GM21619 (cell line): ENCODE results near the gene LPP.

Source experiments
- ATAC-seq: cut with Tn5 transposase; IDR thresholded peaks from one replicate; pipeline ENCODE4 v1.9.1; 2021; ENCODE audit not compliant: unreplicated experiment

LPP gene

GRCh38 chr3:188244395-188244861 lies 90.5 kb downstream of the LPP start:
- ATAC-seq: no peak

DNA sequence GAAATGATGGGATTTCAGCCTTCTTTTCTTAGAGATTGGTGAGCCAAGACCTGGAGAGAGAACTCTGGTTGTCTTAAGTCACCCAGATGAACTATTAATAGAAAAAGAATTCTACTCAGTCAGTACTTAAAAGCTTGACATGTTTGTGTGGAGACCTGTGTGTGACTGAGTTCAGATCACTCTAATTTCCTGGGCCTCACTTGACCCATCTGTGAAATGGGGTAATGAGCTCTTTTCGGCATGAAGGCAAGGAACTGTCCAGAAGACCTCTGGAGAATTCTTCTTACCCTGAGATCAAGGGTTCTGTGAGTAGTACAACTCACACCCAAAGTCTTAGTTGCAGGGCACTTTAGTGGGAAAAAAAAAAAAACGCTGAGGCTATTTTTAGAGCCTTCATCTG lies 92.9 kb downstream of the LPP start:
- ATAC-seq: no peak

DNA sequence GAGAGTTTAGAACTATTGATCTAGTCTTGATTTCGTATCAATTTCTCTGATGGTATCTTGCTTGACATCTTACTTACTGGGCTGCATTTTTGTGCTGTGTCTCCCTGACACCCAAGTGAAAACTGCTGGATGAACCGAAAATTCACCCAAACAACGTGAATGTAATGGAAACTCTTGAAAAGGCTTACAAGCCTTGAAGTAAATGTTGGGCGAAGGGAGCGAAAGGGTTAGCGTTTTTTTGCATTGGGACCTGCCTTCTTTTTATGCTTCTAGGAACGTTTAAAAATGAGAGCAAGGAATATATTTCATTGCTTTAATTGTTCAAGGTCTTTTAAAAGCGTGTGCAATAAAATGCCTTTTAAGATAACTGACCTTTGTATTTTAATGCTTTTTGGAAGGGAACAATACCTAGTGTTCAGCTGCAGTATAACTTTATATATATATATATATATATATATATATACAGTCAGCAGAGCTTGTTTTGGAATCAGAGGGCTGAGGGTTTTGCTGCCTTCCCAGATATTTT lies 94.1 kb downstream of the LPP start:
- ATAC-seq: no peak

- ATAC-seq: no peak
Observed at GRCh38 chr3:188253123-188253793, 99.3 kb downstream of the LPP start.

DNA sequence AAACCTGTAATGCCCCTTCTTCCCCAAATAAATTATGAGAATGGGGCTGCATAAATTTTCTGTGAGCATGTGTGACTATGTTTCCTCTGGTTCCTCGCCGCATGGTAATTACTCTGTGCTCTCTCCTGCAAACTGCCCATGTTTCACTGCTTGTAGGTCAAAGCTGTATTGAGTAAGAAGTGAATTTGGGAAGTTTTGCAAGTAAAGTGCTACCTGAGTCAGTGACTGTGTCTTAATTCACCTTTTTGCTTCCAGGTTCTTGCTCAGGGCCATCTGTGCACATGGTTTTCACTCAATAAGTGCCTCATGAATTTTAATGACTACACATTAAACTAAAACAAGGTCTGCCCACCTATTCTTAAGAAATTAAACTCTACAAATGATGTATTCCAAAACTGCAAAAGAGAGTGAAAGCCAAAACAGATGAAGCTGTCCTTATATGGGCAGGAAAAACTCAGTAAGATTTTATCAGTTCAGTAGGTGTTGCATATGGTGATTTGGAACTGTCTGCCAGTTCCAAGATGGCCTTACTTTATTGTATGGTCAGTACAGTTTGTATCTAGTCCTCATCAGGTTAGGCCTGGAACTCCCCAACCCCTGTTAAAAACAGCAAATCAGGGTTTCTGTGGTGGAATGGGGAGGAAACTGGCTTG lies 100.0 kb downstream of the LPP start:
- no peak for ATAC-seq

DNA sequence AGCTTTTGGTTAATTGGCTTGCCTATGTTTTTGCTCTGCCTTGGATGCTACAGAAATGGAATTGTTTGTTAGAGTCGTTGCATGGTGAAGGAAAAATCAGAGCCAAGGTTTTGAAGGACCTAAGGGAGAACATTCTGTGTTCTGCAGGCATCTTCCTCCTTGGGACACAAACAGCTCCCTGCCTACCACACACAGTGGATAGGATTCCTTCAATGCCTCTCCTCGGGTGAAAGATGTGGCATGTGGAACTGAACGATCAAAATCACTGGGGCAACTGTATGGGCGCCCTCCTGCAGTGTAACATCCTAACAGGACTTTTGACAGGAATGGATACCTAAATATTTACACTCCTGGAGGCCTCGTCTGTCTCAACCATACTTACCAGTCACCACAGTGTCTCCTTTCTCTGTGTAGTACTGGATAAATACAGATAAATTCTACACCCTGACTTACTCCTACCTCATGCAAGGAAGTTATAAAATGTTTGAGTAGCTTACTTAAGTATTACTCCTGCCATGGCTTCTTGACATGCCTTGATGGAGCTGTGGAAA lies 100.6 kb downstream of the LPP start:
- no peak for ATAC-seq

DNA sequence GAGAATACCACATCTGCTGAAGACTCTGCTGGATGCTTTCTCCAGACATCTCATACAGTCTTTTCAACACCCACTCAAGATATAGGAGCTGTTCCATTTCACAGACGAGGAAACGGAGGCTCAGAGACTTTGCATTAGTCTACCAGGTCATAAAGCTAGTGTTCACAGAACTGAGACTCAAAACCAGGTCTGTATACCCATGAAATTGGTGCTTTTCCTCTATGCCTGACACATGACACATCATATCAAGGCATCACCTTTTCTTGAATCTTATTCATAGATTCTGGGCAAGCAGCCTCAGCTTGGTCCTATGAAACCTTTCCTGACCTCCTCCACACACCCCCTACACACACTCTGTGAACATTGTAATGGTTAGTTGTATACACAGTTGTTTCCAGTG lies 101.2 kb downstream of the LPP start:
- no peak for ATAC-seq

DNA sequence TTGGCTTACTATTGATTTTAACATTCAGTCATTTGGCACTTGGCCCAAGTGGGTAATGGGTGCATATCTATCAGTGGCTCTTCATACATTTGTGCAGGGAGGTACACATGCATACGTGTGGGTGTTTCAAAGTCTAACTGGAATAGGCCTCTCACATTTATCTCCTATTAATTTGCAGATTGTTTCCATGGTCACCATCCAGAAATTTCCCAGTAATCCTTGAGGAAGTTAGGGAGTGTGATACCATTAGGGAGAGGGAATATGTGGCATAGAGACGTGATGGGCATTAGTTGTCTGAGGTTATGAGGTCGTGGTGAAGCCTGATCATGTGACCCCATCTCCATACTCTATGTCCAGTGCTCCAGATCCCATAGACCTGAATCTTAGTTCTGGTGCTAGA lies 102.8 kb downstream of the LPP start:
- ATAC-seq: no peak

DNA sequence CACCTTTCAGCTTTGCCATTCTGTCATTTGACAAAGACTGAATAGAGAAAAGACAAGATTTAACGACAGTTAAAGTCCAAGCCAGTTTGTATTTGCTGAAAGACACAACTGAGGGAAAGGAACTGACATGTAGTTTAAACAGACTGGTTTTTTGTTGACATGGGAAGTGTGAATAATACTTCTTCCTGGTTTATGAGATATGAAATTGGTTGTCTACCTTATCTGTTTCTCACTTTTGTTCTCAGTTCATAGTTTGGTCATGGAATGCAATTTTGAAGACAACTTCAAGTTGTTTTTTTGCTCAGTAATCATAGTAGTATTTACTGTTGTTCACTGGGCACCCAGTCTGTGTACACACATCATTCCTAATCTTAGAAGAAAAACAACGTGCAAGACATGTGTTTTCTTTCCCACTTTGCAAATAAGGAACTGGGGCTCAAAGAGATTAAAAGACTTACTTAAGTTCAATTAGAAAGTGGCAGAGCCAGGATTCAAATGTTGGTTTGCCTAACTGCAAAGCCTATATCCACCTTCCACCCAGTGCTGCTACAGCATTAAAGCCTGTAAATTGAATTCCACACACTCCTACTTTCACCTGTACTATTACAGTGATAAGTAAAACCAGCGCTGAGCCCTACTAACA lies 103.5 kb downstream of the LPP start:
- ATAC-seq: no peak

- no peak for ATAC-seq
Observed at GRCh38 chr3:188259191-188259590, 105.2 kb downstream of the LPP start.

DNA sequence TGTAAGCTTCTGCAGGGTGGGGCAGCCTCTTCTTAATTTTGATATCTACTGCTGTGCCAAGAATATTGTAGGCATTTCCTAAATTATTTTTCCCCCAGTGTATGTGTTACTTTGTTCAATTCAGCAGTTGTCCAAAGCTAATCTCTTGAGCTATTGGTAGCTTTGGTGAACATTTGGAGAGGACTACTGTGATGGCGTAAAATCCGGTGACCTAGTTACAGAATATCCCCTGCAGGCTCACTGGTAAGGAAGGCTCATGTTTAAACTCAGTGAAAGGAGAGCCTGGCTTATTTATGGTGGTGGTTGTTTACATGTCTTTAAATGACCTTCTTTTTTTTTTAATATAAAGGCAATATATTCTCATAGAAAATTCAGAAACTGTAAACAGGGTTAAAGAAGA lies 105.6 kb downstream of the LPP start:
- ATAC-seq: no peak

GRCh38 chr3:188261011-188261410 lies 107.1 kb downstream of the LPP start:
- ATAC-seq: no peak

- ATAC-seq: no peak
Observed at GRCh38 chr3:188262488-188262887, 108.5 kb downstream of the LPP start.

GRCh38 chr3:188262913-188263683 lies 109.1 kb downstream of the LPP start:
- ATAC-seq: no peak

DNA sequence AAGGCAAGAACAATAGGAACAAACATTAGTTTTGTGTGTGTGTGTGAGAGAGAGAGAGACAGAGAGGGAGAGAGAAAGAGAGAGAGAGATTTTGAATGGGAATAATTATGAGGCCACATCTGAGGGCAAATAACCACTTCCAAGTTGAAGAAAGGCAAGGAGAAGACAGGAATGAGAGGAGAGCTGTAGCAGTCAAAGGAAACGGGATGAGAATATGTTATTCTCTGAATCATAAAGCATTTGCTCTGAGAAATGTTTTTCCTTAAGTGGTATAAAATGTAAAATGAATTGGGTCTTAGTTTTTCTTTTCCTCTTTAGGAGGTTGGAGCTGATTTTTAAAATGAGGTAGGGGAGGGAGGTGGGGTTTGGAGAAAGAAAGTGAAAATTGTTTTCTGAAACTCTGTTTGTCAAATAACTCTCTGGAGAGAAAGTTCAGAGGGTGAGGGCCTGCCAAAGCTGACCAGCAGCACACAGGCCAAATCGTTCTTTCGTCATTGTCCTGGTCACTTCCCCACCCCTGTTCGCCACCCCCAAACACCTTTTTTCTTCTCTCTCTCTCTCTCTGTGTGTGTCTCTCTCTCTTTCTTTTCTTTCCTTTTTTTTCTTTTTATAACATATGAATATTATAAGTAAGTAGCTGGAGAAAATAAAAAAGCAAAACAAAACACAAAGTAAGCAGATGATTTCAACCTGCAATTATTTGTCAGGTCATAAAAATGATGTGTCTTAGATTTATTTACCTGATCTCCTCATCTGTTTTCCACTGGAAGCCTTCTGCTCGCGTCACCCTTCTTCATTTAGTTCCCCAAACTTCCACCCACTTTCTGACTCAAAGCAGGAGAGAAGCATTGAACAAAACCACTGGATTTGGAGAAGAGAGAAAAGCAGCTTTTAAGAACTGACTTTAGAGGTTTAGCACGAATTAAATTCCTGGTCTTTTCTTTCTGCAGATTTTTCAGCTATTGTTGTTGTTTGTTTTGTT lies 110.6 kb downstream of the LPP start:
- no peak for ATAC-seq

DNA sequence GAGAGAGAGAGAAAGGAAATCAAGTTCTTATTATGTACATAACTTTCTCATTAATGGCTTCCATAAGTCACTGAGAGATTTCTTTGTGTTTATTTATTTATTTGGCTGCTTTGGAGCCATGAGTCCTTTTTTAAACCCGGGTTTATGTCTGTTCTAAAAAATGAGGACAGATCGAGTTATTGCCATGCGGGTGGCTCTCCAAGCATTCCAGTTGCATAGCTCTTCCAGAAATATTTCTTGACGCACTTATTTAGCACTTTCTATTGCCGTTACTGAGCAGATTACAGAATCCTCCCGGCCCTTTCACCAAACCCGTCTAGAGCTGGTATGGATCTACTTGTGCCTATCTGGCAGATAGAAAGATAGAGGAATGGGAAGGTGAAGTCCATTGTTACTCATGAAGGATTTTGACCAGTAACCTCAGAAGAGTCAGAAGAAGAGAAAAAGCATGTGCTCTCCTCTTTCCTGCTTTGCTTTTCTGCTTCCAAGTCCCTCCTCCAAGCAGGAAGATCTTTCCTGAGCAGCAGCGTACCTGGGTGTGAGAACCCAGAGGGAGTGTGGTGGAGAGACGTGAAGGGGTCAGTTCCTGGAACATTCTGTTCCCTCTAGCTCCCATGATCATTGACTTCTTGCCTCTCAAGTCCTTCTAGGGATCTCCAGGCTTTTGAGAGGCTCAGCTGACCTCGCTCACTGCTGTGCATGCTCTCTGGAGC lies 112.8 kb downstream of the LPP start:
- ATAC-seq: no peak

DNA sequence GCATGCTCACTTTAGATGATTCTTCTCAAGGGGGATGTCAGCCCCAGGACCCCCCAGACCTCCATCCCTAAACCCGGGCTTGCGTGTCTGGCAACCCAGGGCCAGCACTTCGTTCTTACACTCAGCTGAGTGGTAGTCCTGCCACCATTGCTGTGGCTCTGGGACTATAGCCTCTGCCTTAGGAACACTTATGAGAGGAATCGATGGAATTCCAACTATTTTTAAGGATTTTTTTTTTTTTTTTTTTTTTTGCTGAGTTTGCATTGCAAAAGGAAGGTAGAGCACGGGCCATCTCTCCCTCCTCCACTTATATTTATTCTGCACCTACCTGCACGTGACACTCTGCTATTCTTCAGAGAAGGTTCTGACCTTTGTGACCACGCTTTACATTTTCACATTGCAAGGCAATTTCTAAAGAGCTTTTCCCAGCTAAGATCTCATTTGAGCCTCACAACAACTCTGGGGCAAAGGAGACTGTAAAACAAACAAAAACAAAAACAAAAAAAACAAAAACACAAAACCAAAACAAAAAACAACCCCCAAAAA lies 113.9 kb downstream of the LPP start:
- ATAC-seq: no peak

GRCh38 chr3:188268336-188268735 lies 114.4 kb downstream of the LPP start:
- no peak for ATAC-seq

DNA sequence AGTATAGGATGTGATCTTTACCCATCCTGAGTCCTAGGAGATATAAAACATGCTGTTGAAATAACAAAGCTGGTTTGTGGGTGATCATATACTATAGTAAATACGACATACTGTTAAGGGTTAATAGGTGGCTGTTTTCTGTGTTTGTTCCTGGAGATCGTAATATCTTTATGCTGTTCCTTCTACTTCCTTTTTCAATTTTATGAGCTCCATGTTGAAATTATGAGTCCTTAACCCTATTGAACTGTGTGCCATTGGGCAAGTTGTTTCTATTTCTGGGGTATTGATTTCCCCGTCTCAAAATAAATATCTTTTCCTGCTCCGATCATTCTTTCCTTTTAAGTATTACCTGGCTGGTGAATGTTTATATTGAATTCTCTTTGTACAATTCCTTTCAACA lies 115.1 kb downstream of the LPP start:
- no peak for ATAC-seq
